HUES6 (cell line): Measurements from ENCODE around the gene TENT4B.

ENCODE experiments used
- H3K27ac ChIP-seq: 2 replicates; pipeline ENCODE4 v1.7.0; 2013; ENCODE audit warnings: low read depth, mild to moderate bottlenecking, low read length, inconsistent platforms
- H3K27me3 ChIP-seq: 2 replicates; pipeline ENCODE4 v1.6.1; 2013; ENCODE audit warnings: low read length; ENCODE audit not compliant: control insufficient read depth, insufficient read depth
- H3K36me3 ChIP-seq: 2 replicates; pipeline ENCODE4 v1.6.1; 2013; ENCODE audit warnings: low read length; ENCODE audit not compliant: control insufficient read depth, insufficient read depth
- H3K4me1 ChIP-seq: 2 replicates; pipeline ENCODE4 v1.6.1; 2013; ENCODE audit warnings: low read length; ENCODE audit not compliant: control insufficient read depth, insufficient read depth
- H3K4me3 ChIP-seq: 2 replicates; pipeline ENCODE4 v1.5.1; 2013; ENCODE audit warnings: low read depth, low read length
- H3K9ac ChIP-seq: one replicate; pipeline ENCODE4 v1.6.1; 2013; ENCODE audit warnings: mild to moderate bottlenecking, low read length
- H3K9me3 ChIP-seq: 2 replicates; pipeline ENCODE4 v1.6.1; 2013; ENCODE audit warnings: low read depth, low read length; ENCODE audit not compliant: control insufficient read depth, insufficient read depth

Gene TENT4B

DNA sequence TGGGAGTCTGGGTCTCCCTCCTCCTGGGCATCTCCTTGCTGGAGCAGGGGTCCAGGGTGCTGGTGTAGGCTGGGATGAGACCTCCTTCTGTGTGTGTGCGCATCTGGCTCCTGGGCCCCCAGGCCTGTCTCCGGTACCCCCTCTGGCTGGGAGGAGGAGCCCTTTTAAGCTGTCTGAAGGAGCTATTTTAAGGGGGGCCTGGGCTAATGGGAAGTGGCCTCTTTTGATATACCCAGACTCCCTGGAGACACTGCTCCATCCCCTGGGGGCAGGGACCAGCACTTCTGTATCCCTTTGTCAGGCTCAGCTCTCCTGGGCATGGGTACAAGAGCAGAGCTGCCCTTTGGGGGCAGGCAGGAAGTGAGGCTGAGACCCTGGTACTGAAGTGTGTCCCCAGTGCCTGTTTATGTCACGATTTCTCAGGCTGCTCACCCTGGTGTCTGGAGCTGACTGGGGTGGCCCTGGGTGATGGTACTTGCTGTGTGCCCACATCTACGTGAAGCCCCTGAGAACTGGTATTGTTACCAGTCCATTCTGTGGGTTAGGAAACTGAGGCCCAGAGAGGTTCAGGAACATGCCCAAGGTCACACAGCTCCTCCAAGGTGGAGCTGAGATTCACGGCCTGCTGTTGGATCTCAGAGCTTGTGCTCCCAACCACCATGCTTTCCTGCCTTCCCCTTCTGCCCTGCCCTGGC lies 119.7 kb downstream of the TENT4B start:
- peaks cover 2% of the 10 kb centered on the region for H3K4me1 ChIP-seq
- H3K4me3 ChIP-seq, result no peak overlapping the region
- H3K36me3 ChIP-seq, result no peaks in the 10 kb centered on the region
- no peak overlapping the region for H3K27ac ChIP-seq
- no peaks in the 10 kb centered on the region for H3K9me3 ChIP-seq
- H3K9ac ChIP-seq, result no peak overlapping the region
- H3K27me3 ChIP-seq, result no peaks in the 10 kb centered on the region

DNA sequence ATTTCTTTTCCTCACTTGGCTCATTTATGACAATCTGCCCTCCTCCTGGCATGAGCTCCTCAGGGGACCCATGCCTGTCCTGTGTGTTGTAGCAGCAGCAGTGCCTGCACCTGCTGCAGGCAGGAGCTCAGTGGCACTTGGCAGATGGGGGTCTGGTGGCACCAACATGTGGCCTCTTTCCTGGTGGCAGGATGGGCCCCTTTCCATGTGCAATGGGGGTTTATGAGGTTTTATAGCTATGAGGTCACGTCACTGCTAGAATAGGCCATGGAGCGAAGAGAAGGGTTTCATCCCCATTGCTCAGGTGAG lies 120.2 kb downstream of the TENT4B start:
- H3K27me3 ChIP-seq, result no peaks in the 10 kb centered on the region
- peaks cover 2% of the 10 kb centered on the region; the same call in 1 of the 2 replicates for H3K4me1 ChIP-seq
- H3K36me3 ChIP-seq, result no peaks in the 10 kb centered on the region
- no peak overlapping the region for H3K27ac ChIP-seq
- H3K9me3 ChIP-seq, result no peaks in the 10 kb centered on the region
- no peak overlapping the region for H3K4me3 ChIP-seq
- H3K9ac ChIP-seq, result no peak overlapping the region

DNA sequence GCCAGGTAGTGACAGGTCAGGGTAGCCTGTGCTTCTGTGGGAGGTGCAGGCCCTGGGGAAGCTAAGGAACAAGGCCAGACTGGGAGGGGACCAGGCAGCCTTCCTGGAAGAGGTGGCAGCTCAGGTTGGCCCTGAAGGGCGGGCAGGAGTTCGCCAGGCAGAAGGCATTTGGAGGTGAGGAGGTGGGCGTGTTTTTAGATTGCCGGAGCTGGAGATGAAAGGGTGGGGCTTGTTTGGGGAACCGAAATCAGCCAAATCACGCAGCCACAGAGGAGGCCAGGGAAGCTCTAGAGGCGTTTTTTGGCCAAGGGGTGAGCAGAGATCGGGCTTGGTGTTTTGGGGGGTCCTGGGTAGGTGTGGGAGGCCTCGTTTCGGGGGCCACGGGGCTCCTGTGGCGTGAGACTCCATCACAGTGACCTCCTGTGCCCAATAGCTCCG lies 120.8 kb downstream of the TENT4B start:
- no peaks in the 10 kb centered on the region for H3K36me3 ChIP-seq
- no peak overlapping the region for H3K27ac ChIP-seq
- no peak overlapping the region for H3K4me3 ChIP-seq
- peaks cover 2% of the 10 kb centered on the region; the same call in 1 of the 2 replicates for H3K4me1 ChIP-seq
- H3K27me3 ChIP-seq, result no peaks in the 10 kb centered on the region
- no peak overlapping the region for H3K9ac ChIP-seq
- no peaks in the 10 kb centered on the region for H3K9me3 ChIP-seq

DNA sequence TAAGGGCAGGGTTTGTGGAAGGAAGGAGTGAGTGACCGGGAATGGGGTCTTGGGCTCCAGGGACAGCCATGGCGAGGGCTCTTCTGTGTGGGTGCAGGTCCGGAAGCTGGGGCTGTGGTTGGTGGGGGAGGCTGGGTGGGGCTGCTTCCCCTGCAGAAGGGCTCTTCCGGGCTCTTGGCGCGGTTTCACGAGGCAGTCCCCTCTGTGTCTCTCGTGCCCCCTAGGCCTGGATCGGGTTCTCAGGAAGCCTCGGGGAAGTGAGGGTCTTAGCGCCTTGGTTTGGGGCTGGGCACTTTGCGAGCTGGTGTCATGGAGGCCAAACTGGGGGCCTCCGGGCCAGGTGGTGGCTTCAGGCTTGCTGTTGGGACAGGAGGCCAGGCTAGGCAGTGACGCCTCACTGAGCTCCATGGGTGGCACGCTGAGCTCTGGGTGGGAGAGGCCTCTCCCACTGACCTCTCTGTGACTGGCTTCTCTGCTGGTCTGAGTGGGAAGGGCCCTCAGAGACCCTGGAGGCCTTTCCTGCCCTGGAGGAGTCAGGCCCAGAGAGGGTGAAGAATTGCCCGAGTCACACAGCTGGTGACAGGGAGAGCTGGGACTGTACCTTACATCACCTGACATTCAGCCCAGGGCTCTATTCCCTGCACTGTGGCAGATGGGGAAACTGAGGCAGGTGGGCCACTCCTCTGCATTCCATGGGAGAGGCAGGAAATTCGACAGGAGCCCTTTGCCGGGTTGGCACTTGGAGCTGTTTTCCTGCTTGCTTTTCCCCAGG lies 121.4 kb downstream of the TENT4B start:
- H3K4me3 ChIP-seq, result no peak overlapping the region
- H3K36me3 ChIP-seq, result no peaks in the 10 kb centered on the region
- H3K4me1 ChIP-seq, result peaks cover 3% of the 10 kb centered on the region
- H3K9me3 ChIP-seq, result no peaks in the 10 kb centered on the region
- H3K9ac ChIP-seq, result no peak overlapping the region
- H3K27ac ChIP-seq, result no peak overlapping the region
- H3K27me3 ChIP-seq, result no peaks in the 10 kb centered on the region

DNA sequence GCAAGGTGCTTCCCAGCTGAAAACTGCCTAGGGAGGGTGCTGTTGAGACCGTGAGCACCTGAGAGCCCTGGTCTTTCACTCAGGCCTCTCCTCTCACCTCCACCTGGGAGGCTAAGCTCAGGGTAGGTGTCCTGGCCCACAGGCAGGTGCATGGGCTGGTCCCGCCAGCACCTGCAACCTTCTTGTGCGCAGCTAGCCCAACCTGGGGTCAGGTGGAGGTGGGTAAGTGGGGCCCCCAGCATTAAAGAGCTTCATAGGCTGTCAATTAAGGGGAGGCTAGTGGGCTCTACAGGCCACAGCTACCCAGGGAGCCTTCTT lies 122.0 kb downstream of the TENT4B start:
- H3K9ac ChIP-seq, result no peak overlapping the region

DNA sequence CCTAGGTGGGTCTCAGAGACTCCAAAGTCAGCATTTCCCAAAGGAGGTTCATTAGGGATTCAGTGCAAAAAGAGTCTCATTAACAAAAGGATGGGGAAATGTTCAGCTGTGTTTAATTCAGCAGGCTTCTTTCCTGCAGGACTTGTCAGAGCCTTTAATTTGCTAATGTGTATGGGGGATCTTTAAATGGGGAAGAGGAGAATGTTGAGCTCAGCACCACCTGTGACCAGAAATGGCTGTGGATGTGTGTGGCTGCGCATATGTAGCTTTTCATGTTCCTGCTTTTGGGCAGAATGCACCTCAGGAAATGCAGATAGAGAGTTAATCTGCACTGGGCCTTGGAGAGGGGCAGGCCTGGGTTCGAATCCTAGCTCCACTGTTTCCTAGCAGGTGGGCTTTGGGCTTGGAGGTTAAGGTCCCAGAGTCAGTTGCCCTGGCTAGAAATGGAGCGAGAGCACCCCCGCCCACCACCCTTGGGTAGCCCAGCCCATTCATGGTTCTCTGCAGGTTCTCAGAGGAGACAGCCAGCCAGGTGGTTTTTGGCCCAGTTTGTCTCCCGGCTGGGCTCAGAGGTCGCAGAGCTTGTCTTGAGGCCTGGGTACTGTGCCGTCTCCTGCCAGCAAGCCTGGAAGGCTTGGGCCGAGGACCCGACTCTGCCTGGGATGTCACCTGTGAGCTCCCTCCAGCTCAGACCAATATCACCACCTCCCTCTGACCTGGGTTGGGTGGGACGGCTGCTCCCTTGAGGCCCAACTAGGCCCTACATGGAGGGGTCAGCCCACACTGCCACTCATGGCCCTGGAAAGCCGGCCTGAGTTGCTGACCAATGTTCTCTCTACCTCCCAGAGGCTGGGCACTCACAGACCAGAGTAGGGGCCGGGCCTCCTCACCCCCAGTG lies 122.6 kb downstream of the TENT4B start:
- Histone ChIP-seq H3K27me3 (no peaks in the 10 kb centered on the region), H3K9ac (no peak overlapping the region), H3K36me3 (no peaks in the 10 kb centered on the region), H3K27ac (no peak overlapping the region), H3K4me1 (peaks cover 5% of the 10 kb centered on the region), H3K4me3 (no peak overlapping the region), H3K9me3 (no peaks in the 10 kb centered on the region)

More for the DNA sequence above, 122.0 kb downstream of the TENT4B start:
- Histone ChIP-seq H3K9me3 (no peaks in the 10 kb centered on the region), H3K4me1 (peaks cover 5% of the 10 kb centered on the region), H3K27me3 (no peaks in the 10 kb centered on the region), H3K27ac (no peak overlapping the region), H3K4me3 (no peak overlapping the region), H3K36me3 (no peaks in the 10 kb centered on the region)

DNA sequence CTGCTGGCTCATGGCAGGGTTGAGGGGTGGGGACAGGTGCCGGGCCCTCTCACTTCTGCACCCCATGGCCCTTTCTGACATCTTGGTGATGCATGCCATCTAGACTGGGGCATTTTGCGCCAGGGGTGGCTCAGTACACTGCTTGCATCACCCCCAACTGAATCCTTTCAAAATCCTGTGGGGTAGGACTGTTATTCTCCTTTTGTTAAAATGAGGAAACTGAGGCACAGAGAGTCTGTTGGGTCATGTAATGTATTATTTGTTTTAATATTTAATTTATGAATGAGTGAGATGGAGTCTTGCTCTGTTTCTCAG lies 123.2 kb downstream of the TENT4B start:
- Histone ChIP-seq H3K9ac (no peak overlapping the region), H3K27me3 (no peaks in the 10 kb centered on the region), H3K27ac (no peak overlapping the region), H3K9me3 (no peaks in the 10 kb centered on the region), H3K36me3 (no peaks in the 10 kb centered on the region), H3K4me3 (no peak overlapping the region), H3K4me1 (peaks cover 5% of the 10 kb centered on the region)

DNA sequence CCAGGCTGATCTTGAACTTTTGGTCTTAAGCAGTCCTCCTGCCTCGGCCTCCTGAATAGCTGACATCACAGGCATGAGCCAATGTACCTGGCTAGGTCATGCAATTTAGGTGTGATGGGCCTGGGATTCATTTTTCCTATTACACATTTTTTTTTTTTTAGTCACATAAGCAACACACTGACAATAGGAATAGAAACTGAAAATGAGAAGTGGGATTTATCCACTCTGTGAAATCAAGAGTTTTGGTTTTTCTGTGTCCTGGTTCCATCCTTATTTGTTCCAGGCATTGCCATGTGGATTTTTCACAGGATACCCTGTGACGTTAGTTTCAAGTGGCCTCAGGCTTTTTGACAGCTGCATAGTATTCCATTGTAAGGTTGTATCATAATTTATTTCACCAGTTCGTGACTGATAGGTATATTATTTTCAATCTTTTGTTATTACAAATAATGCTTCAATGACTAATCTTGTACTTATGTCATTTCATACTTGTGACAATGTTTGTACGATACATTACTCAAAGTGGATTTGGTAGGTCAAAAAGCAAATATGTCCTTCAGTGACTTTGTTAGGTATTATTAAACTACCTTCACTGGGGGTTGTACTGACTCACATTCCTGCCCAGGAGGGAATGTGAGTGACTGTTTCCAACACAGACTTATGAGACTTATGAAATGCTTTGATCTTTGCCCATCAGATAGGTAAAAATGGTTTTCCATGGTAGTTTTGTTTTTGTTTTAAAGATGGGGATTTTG lies 123.9 kb downstream of the TENT4B start:
- H3K27ac ChIP-seq, result no peak overlapping the region
- H3K9ac ChIP-seq, result no peak overlapping the region
- no peak overlapping the region for H3K4me3 ChIP-seq
- no peaks in the 10 kb centered on the region for H3K9me3 ChIP-seq
- no peaks in the 10 kb centered on the region for H3K27me3 ChIP-seq
- peaks cover 5% of the 10 kb centered on the region for H3K4me1 ChIP-seq
- H3K36me3 ChIP-seq, result no peaks in the 10 kb centered on the region

DNA sequence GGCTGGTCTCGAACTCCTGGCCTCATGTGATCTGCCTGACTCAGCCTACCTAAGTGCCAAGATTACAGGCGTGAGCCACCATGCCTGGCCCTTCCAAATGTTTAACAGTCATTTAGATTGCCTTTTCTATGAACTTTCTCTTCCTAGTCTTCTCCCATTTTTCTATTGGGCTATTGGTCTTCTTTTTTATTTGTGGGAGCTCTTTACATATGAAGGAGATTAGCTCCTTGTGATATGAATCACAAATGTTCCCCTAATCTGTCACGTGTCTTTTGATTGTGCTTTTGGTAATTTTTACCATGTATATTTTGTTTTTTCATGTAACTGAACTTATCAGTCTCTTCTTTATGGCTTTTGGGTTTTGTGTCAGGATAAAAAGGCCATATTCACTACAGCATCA lies 125.1 kb downstream of the TENT4B start:
- no peak overlapping the region for H3K9ac ChIP-seq
- no peak overlapping the region for H3K4me3 ChIP-seq
- no peak overlapping the region for H3K27ac ChIP-seq
- no peaks in the 10 kb centered on the region for H3K27me3 ChIP-seq
- no peaks in the 10 kb centered on the region for H3K36me3 ChIP-seq
- H3K4me1 ChIP-seq, result peaks cover 3% of the 10 kb centered on the region
- no peaks in the 10 kb centered on the region for H3K9me3 ChIP-seq

DNA sequence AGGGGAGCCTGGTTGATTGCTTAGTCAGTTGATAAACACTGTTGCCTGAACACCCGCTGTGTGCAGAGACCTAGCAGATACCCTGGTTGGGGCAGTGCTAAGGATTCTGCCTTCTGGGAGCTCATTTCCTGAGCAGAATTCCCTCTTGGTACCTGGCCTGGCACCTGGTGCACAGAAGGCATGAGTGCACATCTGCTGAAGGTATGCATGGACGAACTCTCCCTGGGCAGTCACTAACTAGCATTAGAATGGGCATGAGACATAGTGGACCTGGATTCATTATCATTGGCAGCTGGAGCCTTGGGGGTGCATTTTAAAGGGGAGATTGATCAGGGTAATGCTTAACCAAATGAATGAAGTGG lies 126.4 kb downstream of the TENT4B start:
- no peaks in the 10 kb centered on the region for H3K27me3 ChIP-seq
- H3K36me3 ChIP-seq, result no peaks in the 10 kb centered on the region
- no peak overlapping the region for H3K4me3 ChIP-seq
- H3K9me3 ChIP-seq, result no peaks in the 10 kb centered on the region
- H3K4me1 ChIP-seq, result peaks cover 3% of the 10 kb centered on the region; the same call in 1 of the 2 replicates
- no peak overlapping the region for H3K27ac ChIP-seq
- H3K9ac ChIP-seq, result no peak overlapping the region
